ENCODE results near the gene RBM26.

The RBM26 gene

DNA sequence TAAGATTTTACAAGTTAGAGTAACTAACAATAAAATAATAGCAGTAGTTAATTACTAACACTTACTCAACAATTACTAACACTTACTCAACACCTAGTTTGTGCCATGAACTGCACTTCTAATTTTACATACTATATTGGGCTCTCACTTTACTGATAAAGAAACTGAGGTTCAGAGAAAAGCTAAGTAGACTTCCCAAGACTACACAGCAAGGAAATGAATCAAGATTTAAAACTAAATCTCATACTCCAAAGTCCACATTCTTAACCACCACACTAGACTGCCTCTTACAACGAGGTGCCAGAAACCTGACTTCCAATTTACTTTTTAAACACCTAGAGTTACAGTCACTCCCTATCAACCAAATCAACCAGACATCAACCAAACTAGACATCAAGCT, 25.1 kb downstream of the RBM26 start:
- TF ChIP-seq, protein P1, sequence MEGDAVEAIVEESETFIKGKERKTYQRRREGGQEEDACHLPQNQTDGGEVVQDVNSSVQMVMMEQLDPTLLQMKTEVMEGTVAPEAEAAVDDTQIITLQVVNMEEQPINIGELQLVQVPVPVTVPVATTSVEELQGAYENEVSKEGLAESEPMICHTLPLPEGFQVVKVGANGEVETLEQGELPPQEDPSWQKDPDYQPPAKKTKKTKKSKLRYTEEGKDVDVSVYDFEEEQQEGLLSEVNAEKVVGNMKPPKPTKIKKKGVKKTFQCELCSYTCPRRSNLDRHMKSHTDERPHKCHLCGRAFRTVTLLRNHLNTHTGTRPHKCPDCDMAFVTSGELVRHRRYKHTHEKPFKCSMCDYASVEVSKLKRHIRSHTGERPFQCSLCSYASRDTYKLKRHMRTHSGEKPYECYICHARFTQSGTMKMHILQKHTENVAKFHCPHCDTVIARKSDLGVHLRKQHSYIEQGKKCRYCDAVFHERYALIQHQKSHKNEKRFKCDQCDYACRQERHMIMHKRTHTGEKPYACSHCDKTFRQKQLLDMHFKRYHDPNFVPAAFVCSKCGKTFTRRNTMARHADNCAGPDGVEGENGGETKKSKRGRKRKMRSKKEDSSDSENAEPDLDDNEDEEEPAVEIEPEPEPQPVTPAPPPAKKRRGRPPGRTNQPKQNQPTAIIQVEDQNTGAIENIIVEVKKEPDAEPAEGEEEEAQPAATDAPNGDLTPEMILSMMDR (IDR thresholded peaks at IDR 0.05): no peak
- H3K27ac ChIP-seq: no peak overlapping the region
- no peaks in the 10 kb centered on the region for H3K27me3 ChIP-seq (ENCODE audit: control insufficient read depth, insufficient read depth, low read length)
- H3K36me3 ChIP-seq (ENCODE audit: control insufficient read depth, insufficient read depth, low read length): no peaks in the 10 kb centered on the region
- peaks cover 4% of the 10 kb centered on the region for H3K79me2 ChIP-seq
- no peak overlapping the region for H3K4me2 ChIP-seq (ENCODE audit: low read length)
- H3K9ac ChIP-seq: no peak overlapping the region
- no peaks in the 10 kb centered on the region for H3K9me3 ChIP-seq (ENCODE audit: control insufficient read depth, low read length)
- no peak overlapping the region for H2AFZ ChIP-seq
- no peak overlapping the region for H3K4me3 ChIP-seq (ENCODE audit: low read depth, low read length)
- H3K4me1 ChIP-seq: no peaks in the 10 kb centered on the region

DNA sequence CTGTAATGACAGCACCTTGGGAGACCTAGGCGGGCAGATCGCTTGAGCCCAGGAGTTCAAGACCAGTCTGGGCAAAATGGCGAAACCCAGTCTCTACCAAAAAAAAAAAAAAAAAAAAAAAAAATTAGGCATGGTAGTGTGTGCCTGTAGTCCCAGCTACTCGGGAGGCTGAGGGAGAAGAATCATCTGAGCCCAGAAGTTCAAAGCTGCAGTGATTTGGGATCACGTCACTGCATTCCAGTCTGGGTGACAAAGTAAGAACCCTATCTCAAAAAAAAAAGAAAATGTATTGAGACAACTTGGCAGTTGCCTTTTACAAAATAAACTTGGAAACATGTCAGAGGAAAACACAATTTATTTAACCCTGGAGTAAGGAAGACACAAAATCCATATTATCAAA, 26.8 kb downstream of the RBM26 start:
- Histone ChIP-seq H3K27me3 (ENCODE audit: control insufficient read depth, insufficient read depth, low read length) (no peaks in the 10 kb centered on the region), H3K4me1 (no peaks in the 10 kb centered on the region), H3K36me3 (ENCODE audit: control insufficient read depth, insufficient read depth, low read length) (no peaks in the 10 kb centered on the region), H3K9me3 (ENCODE audit: control insufficient read depth, low read length) (no peaks in the 10 kb centered on the region), H3K4me3 (ENCODE audit: low read depth, low read length) (no peak overlapping the region), H3K79me2 (peaks cover 3% of the 10 kb centered on the region), H3K9ac (no peak overlapping the region), H2AFZ (no peak overlapping the region), H3K4me2 (ENCODE audit: low read length) (no peak overlapping the region), H3K27ac (no peak overlapping the region)
- TF ChIP-seq, protein P1 (IDR thresholded peaks at IDR 0.05): no peak

DNA sequence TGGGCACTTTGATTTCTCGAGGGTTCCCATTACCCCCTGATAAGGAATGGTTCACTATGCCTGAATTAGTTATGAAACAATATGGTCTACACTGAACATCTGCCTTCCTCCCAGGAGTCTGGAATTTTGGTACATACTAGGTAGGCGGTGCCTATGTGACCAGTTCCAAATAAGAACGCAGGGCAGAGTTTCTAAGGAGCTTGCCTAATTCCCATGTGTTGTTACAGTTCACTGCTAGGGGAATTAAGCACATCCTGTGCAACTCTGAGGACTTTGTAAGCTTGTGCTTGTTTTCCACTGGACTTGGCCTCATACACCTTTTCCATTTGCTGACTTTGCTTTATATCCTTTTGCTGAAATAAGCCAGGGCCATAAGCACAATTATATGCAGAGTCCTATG, 29.2 kb downstream of the RBM26 start:
- Histone ChIP-seq H3K36me3 (ENCODE audit: control insufficient read depth, insufficient read depth, low read length) (no peaks in the 10 kb centered on the region), H3K27me3 (ENCODE audit: control insufficient read depth, insufficient read depth, low read length) (no peaks in the 10 kb centered on the region), H3K9me3 (ENCODE audit: control insufficient read depth, low read length) (no peaks in the 10 kb centered on the region)

DNA sequence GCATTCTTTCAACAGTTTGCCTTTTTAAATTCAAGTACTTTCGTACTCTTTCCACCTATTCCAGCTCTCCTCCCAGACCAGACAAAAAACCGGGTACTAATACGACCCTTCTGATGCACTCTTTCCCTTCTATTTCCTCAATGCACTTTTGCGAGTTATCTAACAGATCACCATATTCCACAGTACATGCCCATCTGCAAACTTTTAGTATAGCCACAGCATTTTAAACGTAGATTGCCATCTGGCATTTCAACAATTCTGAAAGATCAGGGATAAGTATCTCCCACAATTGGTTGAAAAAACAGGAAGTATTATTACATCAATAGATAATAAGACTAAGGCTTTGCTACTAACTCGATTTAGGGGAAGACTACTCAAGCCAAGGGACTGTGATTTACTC, 31.5 kb downstream of the RBM26 start:
- no peak overlapping the region for H2AFZ ChIP-seq
- H3K4me3 ChIP-seq (ENCODE audit: low read depth, low read length): no peak overlapping the region
- TF ChIP-seq, protein P1 (IDR thresholded peaks at IDR 0.05): no peak
- no peak overlapping the region for H3K4me2 ChIP-seq (ENCODE audit: low read length)
- H3K79me2 ChIP-seq: no peaks in the 10 kb centered on the region
- H3K9ac ChIP-seq: no peak overlapping the region
- no peaks in the 10 kb centered on the region for H3K9me3 ChIP-seq (ENCODE audit: control insufficient read depth, low read length)
- H3K27ac ChIP-seq: no peak overlapping the region
- no peaks in the 10 kb centered on the region for H3K36me3 ChIP-seq (ENCODE audit: control insufficient read depth, insufficient read depth, low read length)
- H3K4me1 ChIP-seq: no peaks in the 10 kb centered on the region
- no peaks in the 10 kb centered on the region for H3K27me3 ChIP-seq (ENCODE audit: control insufficient read depth, insufficient read depth, low read length)

More for the DNA sequence above, 29.2 kb downstream of the RBM26 start:
- TF ChIP-seq, protein P1 (IDR thresholded peaks at IDR 0.05): no peak
- Histone ChIP-seq H3K4me2 (ENCODE audit: low read length) (no peak overlapping the region), H3K79me2 (no peaks in the 10 kb centered on the region), H2AFZ (no peak overlapping the region), H3K4me3 (ENCODE audit: low read depth, low read length) (no peak overlapping the region), H3K27ac (no peak overlapping the region), H3K4me1 (no peaks in the 10 kb centered on the region), H3K9ac (no peak overlapping the region)

DNA sequence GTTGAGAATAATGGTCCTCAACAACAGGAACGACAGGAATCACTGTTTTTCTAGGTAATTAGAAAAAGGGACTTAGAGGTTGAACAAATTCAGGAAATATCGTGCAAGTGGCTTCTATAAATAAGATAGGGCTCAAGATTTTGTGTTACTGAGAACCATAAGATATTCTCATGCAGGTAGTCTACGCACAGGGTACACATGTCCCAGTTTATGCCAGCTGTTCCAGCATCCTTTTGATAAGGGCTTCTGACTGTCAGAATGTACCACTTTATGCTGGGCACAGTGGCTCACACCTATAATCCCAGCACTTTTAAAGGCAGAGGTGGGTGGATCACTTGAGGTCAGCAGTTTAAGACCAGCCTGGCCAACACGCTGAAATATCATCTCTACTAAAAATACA, 32.1 kb downstream of the RBM26 start:
- no peak overlapping the region for H3K4me3 ChIP-seq (ENCODE audit: low read depth, low read length)
- no peaks in the 10 kb centered on the region for H3K27me3 ChIP-seq (ENCODE audit: control insufficient read depth, insufficient read depth, low read length)
- no peaks in the 10 kb centered on the region for H3K79me2 ChIP-seq
- H3K9me3 ChIP-seq (ENCODE audit: control insufficient read depth, low read length): no peaks in the 10 kb centered on the region
- no peaks in the 10 kb centered on the region for H3K36me3 ChIP-seq (ENCODE audit: control insufficient read depth, insufficient read depth, low read length)
- TF ChIP-seq, protein P1 (IDR thresholded peaks at IDR 0.05): no peak
- no peak overlapping the region for H2AFZ ChIP-seq
- H3K4me2 ChIP-seq (ENCODE audit: low read length): no peak overlapping the region
- no peaks in the 10 kb centered on the region for H3K4me1 ChIP-seq
- no peak overlapping the region for H3K9ac ChIP-seq
- H3K27ac ChIP-seq: no peak overlapping the region
